ENCODE results near the gene JMY. TPM values are rescaled to one million over a fixed set of nuclear protein-coding genes. Genes with fewer than 3 reads are reported as not detected.

The JMY gene
- polyA plus RNA-seq, 1 of the 3 experiments (the other 2 are of a cell fraction), result 1.7 TPM

DNA sequence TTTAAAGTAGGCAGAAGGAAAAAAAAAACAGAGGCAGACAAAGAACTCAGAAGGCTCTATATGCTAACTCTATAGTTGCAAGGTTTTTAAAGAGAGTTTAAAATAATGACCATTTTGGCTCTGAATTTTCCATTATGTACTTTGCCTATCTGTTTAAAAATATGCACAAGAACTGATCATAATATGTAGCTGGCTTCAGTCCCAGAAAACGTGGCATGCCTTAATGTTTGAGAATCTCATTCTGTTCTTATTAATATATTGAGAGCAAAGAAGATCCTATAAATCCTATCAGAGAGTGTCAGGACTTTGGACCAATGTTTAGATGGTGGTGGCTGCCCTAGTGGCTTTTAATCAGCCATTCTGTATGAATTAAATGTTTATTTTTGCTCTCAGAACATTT lies 121.5 kb downstream of the JMY start (continued):
- no peak for TF ChIP-seq EZH2phosphoT487 (IDR thresholded peaks at IDR 0.05; ENCODE audit: borderline replicate concordance, low read depth)

Small RNA genes within 50 kb of the gene (small RNA-seq; reads per million reads assigned to genes)
- gene AC016559.1, result 0 reads per million in 7 experiments
- 0 to 0.11 (median 0) reads per million in 7 experiments for gene RF00425

Other genes with a start within 250 kb of the JMY start
- 0.56 and 0.70 TPM in 2 replicates for gene DMGDH, start 166.5 kb upstream of the JMY start, polyA plus RNA-seq (2012; rRNA removed)
- gene BHMT2, start 166.4 kb upstream of the JMY start, polyA plus RNA-seq (2012; rRNA removed), result not detected in 2 replicates
- gene BHMT, start 124.3 kb upstream of the JMY start, polyA plus RNA-seq (2012; rRNA removed), result not detected in 2 replicates